Measurements from ENCODE around the gene MRS2. TPM values are rescaled to one million over a fixed set of nuclear protein-coding genes. Genes with fewer than 3 reads are reported as not detected.

MRS2 gene
- total RNA-seq, 1 donor from 2014 or later, result 24.3 TPM

DNA sequence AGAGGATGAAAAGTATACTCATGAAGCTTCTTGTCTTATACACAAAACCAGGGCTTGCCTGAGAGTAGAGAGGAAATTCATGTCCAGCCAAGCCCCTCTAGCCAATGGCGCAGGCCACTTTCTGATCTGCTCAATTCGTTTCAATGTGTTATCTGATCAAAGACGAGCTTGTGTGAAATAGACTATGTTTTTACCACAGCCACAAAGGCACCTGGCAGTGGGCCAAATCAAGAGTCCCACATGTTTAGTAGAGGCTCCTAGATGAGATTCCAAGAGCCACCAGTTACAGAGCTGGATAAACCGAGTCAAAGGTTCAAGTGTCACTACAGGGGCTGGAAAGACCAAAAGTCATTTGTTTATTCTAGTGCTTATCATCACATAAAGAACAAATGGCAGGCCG lies 51.7 kb downstream of the MRS2 start:
- intact Hi-C loops (cut with micrococcal nuclease), result no loop called here
- DNase-seq (no peak), ATAC-seq (ENCODE audit: low read depth) (no peak)
- peaks cover 10% of the 10 kb centered on the region for H3K36me3 Mint-ChIP-seq (ENCODE audit: low read depth)
- TF ChIP-seq, protein P1, sequence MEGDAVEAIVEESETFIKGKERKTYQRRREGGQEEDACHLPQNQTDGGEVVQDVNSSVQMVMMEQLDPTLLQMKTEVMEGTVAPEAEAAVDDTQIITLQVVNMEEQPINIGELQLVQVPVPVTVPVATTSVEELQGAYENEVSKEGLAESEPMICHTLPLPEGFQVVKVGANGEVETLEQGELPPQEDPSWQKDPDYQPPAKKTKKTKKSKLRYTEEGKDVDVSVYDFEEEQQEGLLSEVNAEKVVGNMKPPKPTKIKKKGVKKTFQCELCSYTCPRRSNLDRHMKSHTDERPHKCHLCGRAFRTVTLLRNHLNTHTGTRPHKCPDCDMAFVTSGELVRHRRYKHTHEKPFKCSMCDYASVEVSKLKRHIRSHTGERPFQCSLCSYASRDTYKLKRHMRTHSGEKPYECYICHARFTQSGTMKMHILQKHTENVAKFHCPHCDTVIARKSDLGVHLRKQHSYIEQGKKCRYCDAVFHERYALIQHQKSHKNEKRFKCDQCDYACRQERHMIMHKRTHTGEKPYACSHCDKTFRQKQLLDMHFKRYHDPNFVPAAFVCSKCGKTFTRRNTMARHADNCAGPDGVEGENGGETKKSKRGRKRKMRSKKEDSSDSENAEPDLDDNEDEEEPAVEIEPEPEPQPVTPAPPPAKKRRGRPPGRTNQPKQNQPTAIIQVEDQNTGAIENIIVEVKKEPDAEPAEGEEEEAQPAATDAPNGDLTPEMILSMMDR (IDR thresholded peaks at IDR 0.05), result no peak
- no peaks in the 10 kb centered on the region for H3K9me3 Mint-ChIP-seq
- ChIA-PET POLR2A (no interaction called here), CTCF (no interaction called here)
- H3K4me1 Mint-ChIP-seq, result no peaks in the 10 kb centered on the region
- H3K4me3 Mint-ChIP-seq, result no peak overlapping the region
- H3K27me3 Mint-ChIP-seq, result no peaks in the 10 kb centered on the region
- H3K27ac Mint-ChIP-seq, result no peak overlapping the region

DNA sequence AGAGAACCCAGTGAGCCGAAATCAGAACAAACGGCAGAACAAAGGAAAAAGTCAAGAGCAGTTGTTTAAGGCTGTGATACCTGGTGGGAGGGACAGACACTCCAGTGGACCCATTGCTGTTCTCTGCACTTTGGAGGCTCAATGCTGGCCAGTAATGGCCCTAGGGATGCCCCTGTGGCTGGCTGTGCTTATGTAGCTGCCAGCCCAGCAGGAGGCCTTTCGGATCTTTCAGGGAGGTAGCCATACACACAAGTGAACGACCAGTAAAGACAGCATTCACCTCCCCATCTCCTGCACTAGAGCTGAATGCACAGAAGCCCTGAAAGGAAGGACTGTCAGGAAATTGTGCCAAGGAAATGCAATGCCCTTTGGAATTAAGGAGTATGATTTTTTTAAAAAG lies 52.3 kb downstream of the MRS2 start:
- no peak for ATAC-seq (ENCODE audit: low read depth)
- ChIA-PET CTCF (no interaction called here), POLR2A (no interaction called here)
- intact Hi-C loops (cut with micrococcal nuclease), result no loop called here
- H3K36me3 Mint-ChIP-seq (ENCODE audit: low read depth), result peaks cover 12% of the 10 kb centered on the region
- no peaks in the 10 kb centered on the region for H3K9me3 Mint-ChIP-seq
- TF ChIP-seq, protein P1 (IDR thresholded peaks at IDR 0.05), result no peak
- H3K4me1 Mint-ChIP-seq, result no peaks in the 10 kb centered on the region
- H3K4me3 Mint-ChIP-seq, result no peak overlapping the region
- H3K27me3 Mint-ChIP-seq, result no peaks in the 10 kb centered on the region
- no peak overlapping the region for H3K27ac Mint-ChIP-seq
- DNase-seq, result no peak

DNA sequence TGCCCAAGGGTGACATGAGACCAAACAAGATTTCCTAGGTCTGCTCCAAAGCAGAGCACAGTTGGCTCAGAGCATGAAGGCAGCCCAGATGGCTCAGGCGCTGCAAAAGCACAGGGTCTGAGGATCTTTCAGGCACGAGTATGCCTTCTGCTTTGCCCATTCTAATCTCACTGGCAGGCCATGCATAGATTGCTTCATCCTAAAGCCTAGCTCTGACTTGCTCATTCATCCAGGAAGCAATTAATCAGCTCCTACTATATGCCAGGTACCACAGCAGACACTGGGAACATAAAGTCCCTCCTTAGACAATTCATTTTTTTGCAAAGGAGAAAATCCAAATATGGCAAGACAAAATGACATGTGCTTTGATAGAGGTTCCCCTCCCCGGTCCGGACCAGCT lies 55.4 kb downstream of the MRS2 start:
- H3K4me3 Mint-ChIP-seq, result no peak overlapping the region
- ChIA-PET POLR2A (no interaction called here), CTCF (no interaction called here)
- peaks cover 12% of the 10 kb centered on the region for H3K36me3 Mint-ChIP-seq (ENCODE audit: low read depth)
- TF ChIP-seq, protein P1 (IDR thresholded peaks at IDR 0.05), result no peak
- no peaks in the 10 kb centered on the region for H3K27me3 Mint-ChIP-seq
- DNase-seq (no peak), ATAC-seq (ENCODE audit: low read depth) (no peak)
- intact Hi-C loops (cut with micrococcal nuclease), result no loop called here
- no peaks in the 10 kb centered on the region for H3K9me3 Mint-ChIP-seq
- H3K4me1 Mint-ChIP-seq, result no peaks in the 10 kb centered on the region
- no peak overlapping the region for H3K27ac Mint-ChIP-seq

DNA sequence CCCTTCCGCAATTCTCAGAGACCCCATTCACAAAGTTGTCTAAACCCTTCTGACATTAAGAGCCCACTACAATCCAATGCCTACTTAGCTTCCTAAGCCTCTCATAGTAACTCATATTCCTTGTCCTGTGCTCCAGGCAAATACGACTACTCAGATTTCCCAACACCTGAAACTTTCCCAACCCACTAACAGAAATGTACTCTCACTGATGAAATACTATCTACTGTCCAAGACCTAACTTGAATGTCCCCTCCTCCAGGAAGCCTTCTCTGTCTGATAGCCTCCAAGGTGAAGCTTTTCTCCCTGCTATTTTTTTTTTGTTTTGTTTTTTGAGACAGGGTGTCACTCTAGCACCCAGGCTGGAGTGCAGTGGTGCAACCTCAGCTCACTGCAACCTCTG lies 56.2 kb downstream of the MRS2 start:
- ATAC-seq (ENCODE audit: low read depth), result no peak
- TF ChIP-seq, protein P1 (IDR thresholded peaks at IDR 0.05), result no peak
- intact Hi-C loops (cut with micrococcal nuclease), result no loop called here
- Mint-ChIP-seq H3K9me3 (no peaks in the 10 kb centered on the region), H3K36me3 (ENCODE audit: low read depth) (peaks cover 9% of the 10 kb centered on the region), H3K27me3 (no peaks in the 10 kb centered on the region), H3K4me1 (no peaks in the 10 kb centered on the region), H3K4me3 (no peak overlapping the region), H3K27ac (no peak overlapping the region)
- ChIA-PET POLR2A (no interaction called here), CTCF (no interaction called here)
- no peak for DNase-seq

DNA sequence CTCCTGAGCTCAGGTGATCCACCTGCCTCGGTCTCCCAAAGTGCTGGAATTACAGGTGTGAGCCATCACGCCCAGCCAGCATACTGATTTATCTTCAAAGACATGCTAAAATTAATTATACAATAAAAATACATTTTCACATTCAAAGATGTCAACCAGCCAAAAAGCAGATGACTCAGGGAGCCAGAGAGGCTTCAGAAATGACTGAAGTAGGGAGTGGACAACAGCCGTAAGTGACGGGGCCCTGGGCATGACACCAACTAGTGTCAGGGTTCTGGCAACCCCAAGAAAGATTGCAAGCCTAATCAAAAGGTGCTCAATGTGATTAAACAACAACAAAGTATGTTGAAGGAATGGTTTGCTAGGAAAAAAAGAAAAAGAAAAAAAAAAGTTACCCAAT lies 58.2 kb downstream of the MRS2 start:
- intact Hi-C loops (cut with micrococcal nuclease), result no loop called here
- Mint-ChIP-seq H3K9me3 (no peaks in the 10 kb centered on the region), H3K4me3 (no peak overlapping the region), H3K36me3 (ENCODE audit: low read depth) (peaks cover 9% of the 10 kb centered on the region), H3K27ac (no peak overlapping the region), H3K4me1 (no peaks in the 10 kb centered on the region), H3K27me3 (no peaks in the 10 kb centered on the region)
- DNase-seq (no peak), ATAC-seq (ENCODE audit: low read depth) (no peak)
- ChIA-PET CTCF (no interaction called here), POLR2A (no interaction called here)
- TF ChIP-seq, protein P1 (IDR thresholded peaks at IDR 0.05), result no peak

Measured in activated B cell treated with CpG ODN at 0.5 μM for 24 hours (primary cell).